ENCODE data around the gene MYO10. TPM values are rescaled to one million over a fixed set of nuclear protein-coding genes. Genes with fewer than 3 reads are reported as not detected.

The MYO10 gene
- polyA plus RNA-seq, 3 donors: 0.23 to 1.1 (median 0.35) TPM

- H3K4me1 Mint-ChIP-seq: no peaks in the 10 kb centered on the region
Observed at GRCh38 chr5:16663840-16664239, 272.2 kb downstream of the MYO10 start.

DNA sequence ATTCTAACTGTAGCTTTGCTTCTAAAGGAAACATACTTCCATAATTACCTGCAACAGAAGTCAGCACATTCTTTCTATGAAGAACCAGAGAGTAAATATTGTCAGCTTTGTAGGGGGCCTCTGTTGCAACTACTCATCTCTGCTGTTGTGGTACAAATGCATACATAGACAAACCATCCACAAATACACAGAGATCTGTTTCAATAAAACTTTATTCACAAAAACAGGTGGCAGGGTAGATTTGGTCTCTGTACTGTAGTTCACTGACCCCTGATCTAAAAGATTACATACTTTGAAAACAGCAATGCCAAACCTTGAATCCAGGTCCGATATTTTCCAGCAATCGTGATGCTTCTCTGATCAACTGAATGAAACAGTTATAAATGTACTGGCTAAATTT lies 274.4 kb downstream of the MYO10 start:
- Histone ChIP-seq H3K4me2 (replicated peaks; ENCODE audit: extremely low read depth, low read length, poor library complexity, severe bottlenecking) (no peak overlapping the region), H3K36me3 (replicated peaks in 1 of 2; ENCODE audit: control insufficient read depth in 1 of 2, insufficient read depth in 2 of 2, low read length in 2 of 2) (no peaks in the 10 kb centered on the region), H3K79me2 (ENCODE audit: insufficient read depth, low read length) (no peaks in the 10 kb centered on the region), H3K27ac (ENCODE audit: low read depth in 1 of 2, low read length in 2 of 2) (no peak overlapping the region), H3K9me3 (replicated peaks in 1 of 2; ENCODE audit: control insufficient read depth in 1 of 2, insufficient read depth in 1 of 2, low read length in 2 of 2) (no peaks in the 10 kb centered on the region), H2AFZ (ENCODE audit: insufficient read depth, low read depth, low read length, poor library complexity, severe bottlenecking) (no peak overlapping the region), H4K20me1 (ENCODE audit: insufficient read depth, low read length) (no peaks in the 10 kb centered on the region), H3K4me1 (ENCODE audit: control insufficient read depth in 1 of 2, insufficient read depth in 2 of 2, low read length in 2 of 2) (no peaks in the 10 kb centered on the region), H3K4me3 (replicated peaks in 1 of 3; ENCODE audit: low read depth in 2 of 3, low read length in 3 of 3) (no peak overlapping the region), H3K27me3 (ENCODE audit: control insufficient read depth in 2 of 2, insufficient read depth in 2 of 2, low read length in 2 of 2) (no peaks in the 10 kb centered on the region), H3K9ac (ENCODE audit: insufficient read depth, low read length, poor library complexity, severe bottlenecking) (no peak overlapping the region)
- DNase-seq: no peak
- peaks cover 0 to 5% (median 0%) of the 10 kb centered on the region in 7 donors for H3K9me3 Mint-ChIP-seq
- intact Hi-C loops (cut with micrococcal nuclease): loop anchor here in 1 of 2 donors (10.0 kb wide), 1 partner anchor 167 kb away; no protein-coding TSS in a partner anchor
- no CpG with 5 or more reads among the region's 2 CpGs for WGBS (ENCODE audit: insufficient coverage)
- TF ChIP-seq, protein P1, sequence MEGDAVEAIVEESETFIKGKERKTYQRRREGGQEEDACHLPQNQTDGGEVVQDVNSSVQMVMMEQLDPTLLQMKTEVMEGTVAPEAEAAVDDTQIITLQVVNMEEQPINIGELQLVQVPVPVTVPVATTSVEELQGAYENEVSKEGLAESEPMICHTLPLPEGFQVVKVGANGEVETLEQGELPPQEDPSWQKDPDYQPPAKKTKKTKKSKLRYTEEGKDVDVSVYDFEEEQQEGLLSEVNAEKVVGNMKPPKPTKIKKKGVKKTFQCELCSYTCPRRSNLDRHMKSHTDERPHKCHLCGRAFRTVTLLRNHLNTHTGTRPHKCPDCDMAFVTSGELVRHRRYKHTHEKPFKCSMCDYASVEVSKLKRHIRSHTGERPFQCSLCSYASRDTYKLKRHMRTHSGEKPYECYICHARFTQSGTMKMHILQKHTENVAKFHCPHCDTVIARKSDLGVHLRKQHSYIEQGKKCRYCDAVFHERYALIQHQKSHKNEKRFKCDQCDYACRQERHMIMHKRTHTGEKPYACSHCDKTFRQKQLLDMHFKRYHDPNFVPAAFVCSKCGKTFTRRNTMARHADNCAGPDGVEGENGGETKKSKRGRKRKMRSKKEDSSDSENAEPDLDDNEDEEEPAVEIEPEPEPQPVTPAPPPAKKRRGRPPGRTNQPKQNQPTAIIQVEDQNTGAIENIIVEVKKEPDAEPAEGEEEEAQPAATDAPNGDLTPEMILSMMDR (IDR thresholded peaks at IDR 0.05): no peak
- no peaks in the 10 kb centered on the region for H3K4me1 Mint-ChIP-seq
- H3K27me3 Mint-ChIP-seq (ENCODE audit: low read depth in 3 of 3): peaks cover 0 to 2% (median 2%) of the 10 kb centered on the region in 3 donors
- H3K27ac Mint-ChIP-seq: no peak overlapping the region
- H3K4me3 Mint-ChIP-seq: no peak overlapping the region
- peaks cover 0 to 5% of the 10 kb centered on the region in 2 donors for H3K36me3 Mint-ChIP-seq

More at GRCh38 chr5:16663840-16664239, 272.2 kb downstream of the MYO10 start:
- 100% methylated on average over 1 of the region's 4 CpGs for WGBS (ENCODE audit: insufficient coverage)
- Histone ChIP-seq H3K9ac (ENCODE audit: insufficient read depth, low read length, poor library complexity, severe bottlenecking) (no peak overlapping the region), H3K36me3 (replicated peaks in 1 of 2; ENCODE audit: control insufficient read depth in 1 of 2, insufficient read depth in 2 of 2, low read length in 2 of 2) (no peaks in the 10 kb centered on the region), H3K27ac (ENCODE audit: low read depth in 1 of 2, low read length in 2 of 2) (no peak overlapping the region), H3K27me3 (ENCODE audit: control insufficient read depth in 2 of 2, insufficient read depth in 2 of 2, low read length in 2 of 2) (no peaks in the 10 kb centered on the region), H4K20me1 (ENCODE audit: insufficient read depth, low read length) (no peaks in the 10 kb centered on the region), H3K4me2 (replicated peaks; ENCODE audit: extremely low read depth, low read length, poor library complexity, severe bottlenecking) (no peak overlapping the region), H3K4me1 (ENCODE audit: control insufficient read depth in 1 of 2, insufficient read depth in 2 of 2, low read length in 2 of 2) (no peaks in the 10 kb centered on the region), H2AFZ (ENCODE audit: insufficient read depth, low read depth, low read length, poor library complexity, severe bottlenecking) (no peak overlapping the region), H3K79me2 (ENCODE audit: insufficient read depth, low read length) (no peaks in the 10 kb centered on the region), H3K9me3 (replicated peaks in 1 of 2; ENCODE audit: control insufficient read depth in 1 of 2, insufficient read depth in 1 of 2, low read length in 2 of 2) (no peaks in the 10 kb centered on the region), H3K4me3 (replicated peaks in 1 of 3; ENCODE audit: low read depth in 2 of 3, low read length in 3 of 3) (no peak overlapping the region)
- Mint-ChIP-seq H3K9me3 (peaks cover 0 to 3% (median 0%) of the 10 kb centered on the region in 7 donors), H3K27me3 (ENCODE audit: low read depth in 3 of 3) (peaks cover 1 to 4% (median 2%) of the 10 kb centered on the region in 3 donors), H3K36me3 (peaks cover 0 to 10% of the 10 kb centered on the region in 2 donors), H3K27ac (no peak overlapping the region), H3K4me3 (no peak overlapping the region)
- intact Hi-C loops (cut with micrococcal nuclease): loop anchor here in 1 of 2 donors (10.0 kb wide), 1 partner anchor 169 kb away; no protein-coding TSS in a partner anchor
- DNase-seq: no peak
- TF ChIP-seq, protein P1 (IDR thresholded peaks at IDR 0.05): no peak
